HUDEP-2 (cell line): ENCODE results near the gene APOO.
A peak's percentile ranks its signal among the peaks of the same experiment; 100 is the strongest.
"Not testable (repeated sequence)": the region's sequence is repeated elsewhere in the genome, so short reads cannot be mapped to it uniquely, and the experiment has no call there.

Experiments used
- DNase-seq, 76 experiments: peaks; one replicate each; lab custom pipeline; 2025; ENCODE audit not compliant: unreplicated experiment in 76 of 76; lab: John Stamatoyannopoulos, UW

APOO gene

DNA sequence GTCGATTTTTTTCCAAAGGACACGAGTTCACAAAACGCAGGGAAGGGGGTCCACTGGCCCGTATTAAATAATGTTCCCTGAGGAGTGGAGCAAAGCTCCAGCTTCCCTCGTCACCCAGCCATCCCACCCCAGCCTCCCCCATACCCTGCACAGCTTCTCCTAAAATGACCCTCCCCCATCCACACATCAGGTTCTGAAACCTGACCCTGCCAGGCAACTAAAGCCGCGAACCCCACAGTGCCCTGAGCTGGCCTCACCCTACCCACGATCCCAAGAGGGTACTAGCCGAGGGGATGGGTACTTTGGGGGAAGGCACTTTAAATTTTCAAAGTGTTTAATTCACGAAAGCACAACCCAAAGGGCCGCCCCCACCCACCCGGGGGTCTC, 634 bp downstream of the APOO start:
- peak in 1 of 76 experiments; percentile 24 for DNase-seq

DNA sequence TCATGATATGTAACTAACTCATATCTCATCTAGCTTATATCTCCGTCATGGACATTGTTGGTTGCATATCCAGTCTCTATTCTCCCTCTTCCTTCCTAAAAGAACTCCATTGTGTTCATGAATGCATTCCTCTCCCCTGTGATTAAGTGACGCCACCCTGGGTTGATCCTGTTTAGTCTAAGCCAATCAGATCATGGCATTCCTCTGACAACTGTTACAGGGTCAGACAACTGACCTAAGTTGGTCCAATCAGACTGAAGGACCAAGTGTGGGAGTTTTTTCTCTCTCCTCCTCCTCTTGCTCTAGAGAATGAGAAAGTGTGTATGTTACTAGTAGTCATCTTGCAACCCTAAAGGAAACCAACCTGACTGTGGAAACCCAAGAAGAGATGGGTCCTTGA, 3.6 kb downstream of the APOO start:
- DNase-seq, result no peak

DNA sequence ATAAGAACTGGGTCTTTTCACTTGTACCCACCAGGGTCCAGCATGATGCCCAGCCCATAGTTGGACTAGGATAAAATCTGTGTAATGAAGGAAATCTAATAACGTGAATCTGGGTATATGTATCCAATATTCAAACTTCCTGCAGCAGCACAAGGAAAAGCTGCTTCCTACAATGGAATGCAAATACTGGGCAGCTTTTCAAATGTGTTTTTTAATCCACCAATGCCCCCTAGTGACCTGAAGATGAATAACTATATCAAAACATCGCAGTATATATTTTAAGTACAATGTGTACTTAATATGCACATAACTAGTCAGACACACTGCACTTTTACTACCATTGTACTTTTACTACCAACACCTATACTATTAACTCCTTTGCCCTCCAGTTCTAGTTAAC, 5.3 kb downstream of the APOO start:
- peak in 15 of 76 experiments; percentile 1 to 23 (median 8) for DNase-seq

DNA sequence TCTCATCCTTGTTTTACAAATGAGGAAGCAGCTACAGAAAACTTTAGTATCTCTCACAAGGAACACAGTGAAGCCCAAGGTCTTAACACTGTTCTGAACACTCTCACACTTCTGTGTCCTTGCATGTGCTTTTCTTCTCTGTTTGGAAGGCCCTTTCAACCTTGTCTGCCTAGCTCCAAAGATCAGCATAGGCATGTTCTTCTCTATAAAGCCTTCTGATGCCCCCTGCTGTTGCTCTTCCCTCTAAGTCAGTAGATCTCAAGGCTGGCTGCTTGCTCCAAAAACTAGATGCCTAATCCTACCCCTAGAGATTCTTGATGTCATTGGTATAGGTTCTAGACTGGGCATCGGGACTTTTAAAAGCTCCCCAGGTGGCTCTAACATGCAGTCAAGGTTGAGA, 5.9 kb downstream of the APOO start:
- peak in 60 of 76 experiments; percentile 0 to 62 (median 20) for DNase-seq

DNA sequence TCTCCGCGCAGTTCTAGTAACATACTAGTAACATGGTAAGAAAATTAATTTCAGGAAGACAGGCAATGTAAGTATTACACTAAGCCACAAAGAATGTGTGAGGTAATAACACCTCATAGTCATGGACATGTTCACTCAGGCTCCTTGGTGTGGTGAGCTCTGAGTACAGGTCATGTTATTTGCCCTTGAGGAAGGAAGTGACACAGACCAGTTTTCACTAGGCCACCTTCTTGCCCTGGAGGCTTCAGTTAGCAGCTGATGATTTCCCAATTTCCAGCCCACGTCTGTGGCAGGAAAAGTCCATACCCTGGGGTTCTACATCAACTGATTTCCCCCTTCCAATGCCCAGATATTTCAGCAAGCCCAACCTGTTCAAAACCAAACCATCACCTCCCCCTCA, 6.7 kb downstream of the APOO start:
- no peak for DNase-seq

DNA sequence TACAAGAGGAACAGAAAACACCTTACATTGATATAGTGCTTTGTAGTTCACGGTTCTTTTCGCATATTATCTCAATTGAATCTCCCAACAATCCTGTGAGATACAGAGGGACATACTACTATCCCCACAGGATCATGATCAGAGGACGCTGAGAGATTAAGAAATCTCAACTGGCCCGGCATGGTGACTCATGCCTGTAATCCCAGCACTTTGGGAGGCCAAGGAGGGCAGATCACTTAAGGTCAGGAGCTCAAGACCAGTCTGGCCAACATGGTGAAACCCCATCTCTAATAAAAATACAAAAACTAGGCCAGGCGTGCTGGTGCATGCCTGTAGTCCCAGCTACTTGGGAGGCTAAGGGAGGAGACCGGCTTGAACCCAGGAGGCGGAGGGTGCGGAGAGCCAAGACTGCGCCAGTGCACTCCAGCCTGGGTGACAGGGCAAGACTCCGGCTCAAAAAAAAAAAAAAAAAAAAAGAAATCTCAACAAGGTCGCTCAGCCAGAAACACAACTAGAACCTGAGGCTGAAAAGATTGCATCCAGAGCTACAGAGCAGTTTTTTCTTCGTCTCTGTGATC, 7.4 kb downstream of the APOO start:
- DNase-seq, result peak in 2 of 76 experiments; percentile 1 to 4

DNA sequence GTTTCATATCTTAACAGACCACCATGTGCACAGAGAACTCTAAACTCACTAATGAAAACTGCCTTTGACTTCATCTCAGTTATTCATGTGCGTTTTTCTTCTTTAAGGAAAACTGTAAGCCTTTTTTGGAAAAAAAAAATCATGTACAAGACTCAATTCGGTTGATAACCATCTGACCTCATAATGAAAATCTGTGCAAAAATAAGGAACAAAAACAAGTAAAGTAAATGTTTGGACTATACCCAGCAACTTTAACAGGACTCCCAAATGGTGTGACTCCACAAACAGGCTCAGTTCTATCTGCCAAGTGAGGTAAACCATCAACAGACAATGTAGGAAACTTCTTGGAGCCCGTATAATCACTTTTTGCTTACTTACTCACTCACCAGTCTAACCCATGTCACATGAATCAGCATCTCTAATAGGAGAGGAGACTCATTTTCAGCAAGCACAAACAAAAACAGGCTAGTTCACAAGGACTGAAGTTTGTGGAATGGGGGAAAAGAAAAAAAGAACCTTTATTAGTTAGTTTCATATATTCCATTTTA, 9.3 kb downstream of the APOO start:
- no peak for DNase-seq

DNA sequence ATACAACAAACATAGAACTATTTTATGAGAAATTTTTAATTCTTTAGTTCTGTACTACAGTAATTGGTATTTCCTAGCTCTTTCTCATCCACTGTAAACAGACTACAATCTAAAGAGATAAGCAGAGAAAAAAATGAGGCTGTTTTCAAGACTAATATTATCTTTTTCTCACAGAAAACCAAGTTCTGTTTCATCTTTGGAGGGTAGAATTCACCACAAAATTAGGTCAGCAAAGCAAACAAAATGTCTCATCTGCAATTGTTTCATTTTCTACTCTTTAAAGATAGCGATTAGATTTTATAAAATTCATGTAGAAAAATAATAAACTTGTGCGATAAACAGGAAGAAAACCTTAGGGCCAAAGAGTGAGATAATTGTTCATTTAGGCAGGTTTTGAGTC, 10.8 kb downstream of the APOO start:
- peak in 2 of 76 experiments; percentile 3 to 5 for DNase-seq

DNA sequence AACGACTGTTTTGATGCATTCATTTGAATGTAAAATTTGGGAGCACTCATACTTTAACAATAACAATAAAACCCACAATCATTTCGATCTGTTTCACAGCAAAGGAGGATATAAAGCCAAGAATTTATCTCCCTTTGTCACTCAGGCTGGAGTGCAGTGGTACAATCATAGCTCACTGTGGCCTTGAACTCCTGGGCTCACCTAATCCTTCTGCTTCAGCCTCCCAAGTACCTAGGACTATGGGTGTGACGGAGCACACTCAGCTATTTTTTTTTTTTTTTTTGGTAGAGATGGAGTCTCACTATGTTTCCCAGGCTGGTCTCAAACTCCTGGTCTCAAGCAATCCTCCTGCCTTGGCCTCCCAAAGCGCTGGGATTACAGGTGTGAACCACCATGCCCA, 11.2 kb downstream of the APOO start:
- not testable (repeated sequence) for DNase-seq

DNA sequence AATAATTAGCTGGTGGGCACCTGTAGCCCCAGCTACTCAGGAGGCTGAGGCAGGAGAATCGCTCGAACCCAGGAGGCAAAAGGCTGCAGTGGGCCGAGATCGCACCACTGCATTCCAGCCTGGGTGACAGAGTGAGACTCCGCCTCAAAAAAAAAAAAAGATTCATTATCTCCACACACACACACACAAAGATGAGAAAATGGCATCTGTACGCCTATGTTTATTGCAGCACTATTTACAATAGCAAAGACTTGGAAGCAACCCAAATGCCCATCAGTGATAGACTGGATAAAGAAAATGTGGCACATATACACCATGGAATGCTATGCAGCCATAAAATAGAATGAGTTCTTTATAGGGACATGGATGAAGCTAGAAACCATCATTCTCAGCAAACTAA, 12.7 kb downstream of the APOO start:
- DNase-seq, result peak in 8 of 76 experiments; percentile 1 to 26 (median 10)

DNA sequence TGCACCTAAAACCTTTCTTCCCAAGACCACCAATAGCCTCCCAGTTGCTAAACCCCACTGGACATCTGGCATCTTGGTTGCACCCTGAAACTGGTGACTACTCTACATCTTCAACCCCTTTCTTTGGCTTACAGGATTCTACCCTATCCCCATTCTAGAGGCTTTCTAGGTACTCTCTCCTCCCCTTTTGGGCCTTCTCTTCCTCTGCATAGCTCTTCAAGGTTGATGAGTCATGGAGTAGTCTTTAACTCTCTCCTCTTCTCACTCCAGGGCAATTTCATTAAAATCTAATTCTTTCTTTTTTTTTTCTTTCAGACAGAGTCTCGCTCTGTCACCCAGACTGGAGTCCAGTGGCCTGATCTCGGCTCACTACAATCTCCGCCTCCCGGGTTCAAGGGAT, 16.8 kb downstream of the APOO start:
- no peak for DNase-seq

DNA sequence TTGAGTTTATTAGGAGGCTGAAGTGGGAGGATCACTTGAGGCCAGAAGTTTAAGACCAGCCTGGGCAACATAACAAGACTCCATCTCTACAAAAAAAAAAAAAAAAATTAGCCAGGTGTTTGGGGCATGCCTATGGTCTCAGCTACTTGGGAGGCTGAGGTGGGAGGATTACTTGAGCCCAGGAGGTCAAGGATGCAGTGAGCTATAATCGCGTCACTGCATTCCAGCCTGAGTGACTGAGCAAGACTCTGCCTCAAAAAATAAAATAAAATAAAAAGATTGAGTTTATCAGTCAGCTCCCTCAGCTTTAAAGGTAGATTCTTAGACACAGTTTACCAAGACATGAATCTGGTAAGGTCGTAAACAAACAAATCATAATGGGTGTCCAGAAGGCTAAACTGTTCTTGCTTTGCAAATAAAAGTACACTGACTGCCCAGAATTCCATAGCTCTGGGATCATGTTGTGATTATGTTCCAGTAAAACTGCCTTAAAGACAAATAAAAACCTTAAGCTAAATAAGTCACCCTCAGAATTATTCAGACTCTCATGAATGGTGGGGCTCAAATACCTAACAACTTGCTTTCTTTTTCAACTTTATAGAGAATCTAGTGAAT, 18.7 kb downstream of the APOO start:
- no peak for DNase-seq

DNA sequence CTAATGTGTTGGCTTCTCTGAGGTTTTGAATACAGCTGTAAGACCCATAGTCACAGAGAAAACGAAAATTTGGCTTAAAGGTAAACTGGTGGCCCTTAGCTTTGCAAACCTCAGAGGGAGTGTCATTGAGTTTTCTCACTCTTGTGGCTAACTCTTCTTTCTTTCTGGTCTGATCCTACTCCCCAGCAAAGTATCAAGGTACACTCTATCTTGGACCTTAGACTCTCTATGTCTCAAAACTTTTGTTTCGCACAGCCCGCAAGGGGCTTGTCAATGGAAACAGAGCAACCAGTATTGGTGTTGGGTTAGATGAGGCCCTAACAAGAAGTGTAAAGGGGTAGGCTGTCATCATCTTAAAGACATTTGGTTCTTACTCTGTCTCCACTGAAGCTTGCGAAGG, 19.8 kb downstream of the APOO start:
- DNase-seq, result no peak

DNA sequence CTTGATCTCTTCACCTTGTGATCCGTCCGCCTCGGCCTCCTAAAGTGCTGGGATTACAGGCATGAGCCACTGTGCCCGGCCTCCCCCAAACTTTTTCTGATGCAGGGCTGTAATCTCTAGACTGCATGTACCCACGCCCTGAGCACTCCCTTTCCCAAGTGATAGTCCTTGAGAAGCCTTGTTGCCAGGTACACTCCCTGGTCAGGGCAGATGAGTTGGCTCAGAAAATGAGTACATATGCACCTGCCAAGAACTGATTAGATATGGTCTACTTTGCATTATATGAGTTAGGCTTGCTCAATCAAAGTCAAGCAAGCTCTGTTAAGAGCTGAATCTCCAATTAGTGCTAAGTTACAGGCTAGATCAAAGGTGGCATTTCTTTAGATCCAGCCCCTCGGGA, 20.3 kb downstream of the APOO start:
- peak in 74 of 76 experiments; percentile 3 to 87 (median 56) for DNase-seq

DNA sequence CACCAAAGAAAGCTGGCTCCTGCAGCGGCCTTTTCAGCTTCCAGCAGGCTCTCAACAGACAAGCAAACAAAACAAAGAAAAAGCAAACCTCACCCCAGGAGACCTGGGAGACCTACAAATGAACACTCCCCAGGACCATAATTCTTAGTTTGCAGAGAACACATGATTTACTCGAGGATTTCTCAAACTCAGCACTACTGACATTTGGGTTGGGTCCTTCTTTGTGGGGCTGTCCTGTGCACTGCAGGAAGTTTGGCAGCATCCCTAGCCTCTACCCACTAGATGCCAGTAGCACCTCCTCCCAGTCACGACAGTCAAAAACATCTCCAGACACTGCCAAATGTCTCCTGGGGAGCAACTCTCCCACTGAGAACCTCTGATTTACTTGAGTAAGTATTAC, 21.9 kb downstream of the APOO start:
- no peak for DNase-seq

DNA sequence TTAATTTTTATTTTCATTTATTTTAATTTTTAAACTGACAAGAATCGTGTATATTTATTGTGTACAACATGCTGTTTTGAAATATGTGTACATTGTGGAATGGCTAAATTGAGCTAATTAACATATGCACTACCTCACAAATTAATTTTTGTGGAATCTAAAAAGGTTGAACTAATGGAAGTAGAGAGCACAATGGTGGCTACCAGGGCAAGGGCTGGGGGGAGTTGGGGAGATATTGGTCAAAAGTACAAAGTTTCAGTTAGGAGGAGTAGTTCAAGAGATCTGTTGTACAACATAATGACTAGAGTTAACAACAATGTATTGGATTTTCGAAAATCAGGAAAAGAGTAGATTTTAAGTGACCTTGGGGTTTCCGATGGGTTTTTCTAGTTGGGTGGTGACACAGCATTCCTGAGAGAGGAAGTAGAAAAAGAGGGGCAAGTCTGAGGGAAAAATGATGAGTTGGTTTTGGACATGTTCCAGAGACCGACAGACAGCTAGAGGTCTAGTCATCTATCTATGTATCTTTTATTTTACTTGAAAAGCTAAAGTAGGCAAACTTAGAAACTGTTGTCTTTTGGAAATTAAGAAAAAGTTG, 23.2 kb downstream of the APOO start:
- DNase-seq, result peak in 24 of 76 experiments; percentile 0 to 37 (median 17)

DNA sequence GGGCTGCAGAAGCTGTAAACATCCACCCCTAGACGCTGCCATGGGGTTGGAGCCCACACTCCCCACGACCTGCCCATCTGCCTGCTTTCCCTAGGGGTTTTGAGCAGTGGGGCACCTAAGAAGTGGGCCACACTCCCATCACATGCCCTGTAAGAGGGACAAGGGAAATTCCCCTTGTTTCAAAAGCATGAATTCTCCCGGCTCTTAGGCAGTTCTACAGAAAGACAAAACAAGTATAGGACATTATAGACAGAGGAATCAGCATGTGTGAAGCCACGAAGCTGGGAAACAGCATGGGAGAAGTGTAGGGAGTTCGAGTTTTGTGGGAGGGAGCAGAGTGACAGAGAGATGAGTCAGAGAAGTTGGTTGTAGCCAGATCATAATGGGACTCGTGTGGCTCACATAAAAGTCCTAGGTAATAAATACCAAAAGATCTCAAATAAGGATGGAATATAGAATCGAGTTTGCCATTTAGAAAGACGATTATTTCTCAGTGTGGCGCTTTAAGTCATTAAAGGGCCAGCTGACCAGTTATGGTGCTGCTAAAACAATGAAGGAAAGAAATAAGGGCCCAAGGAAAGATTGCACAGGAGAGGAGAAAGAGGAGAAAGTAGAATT, 23.9 kb downstream of the APOO start:
- peak in 6 of 76 experiments; percentile 1 to 34 (median 6) for DNase-seq

DNA sequence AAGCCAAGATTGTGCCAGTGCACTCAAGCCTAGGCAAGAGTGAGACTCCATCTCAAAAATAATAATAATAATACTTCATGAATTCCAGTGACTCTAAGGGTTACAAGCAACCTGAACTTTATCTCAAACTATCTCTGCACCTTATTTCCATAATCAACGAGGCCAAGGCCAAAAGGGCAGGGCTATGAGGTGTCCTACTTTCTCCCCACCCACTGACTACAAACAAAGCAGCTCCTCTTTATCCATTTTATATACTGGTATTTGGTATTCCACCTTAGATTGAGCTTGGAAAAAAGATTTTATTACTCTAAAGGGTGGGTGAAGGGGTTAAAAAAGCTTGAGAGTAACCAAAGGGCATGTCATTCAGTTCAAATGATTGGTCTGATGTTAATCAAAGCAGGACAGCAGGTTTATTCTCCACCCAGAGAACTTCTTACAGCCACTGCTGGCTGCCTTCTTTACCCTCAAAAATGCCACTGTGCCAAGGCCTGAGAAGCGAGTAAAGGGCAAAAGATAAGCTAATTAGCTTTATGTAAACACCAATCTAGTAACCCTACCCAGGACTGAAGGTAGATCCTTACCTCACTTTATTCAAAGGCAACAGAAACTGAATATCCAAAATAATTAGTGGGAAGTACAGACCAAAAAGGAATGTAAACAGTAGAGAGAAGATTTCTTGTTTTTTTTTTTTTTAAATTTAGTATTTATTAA, 28.2 kb downstream of the APOO start:
- DNase-seq, result no peak

DNA sequence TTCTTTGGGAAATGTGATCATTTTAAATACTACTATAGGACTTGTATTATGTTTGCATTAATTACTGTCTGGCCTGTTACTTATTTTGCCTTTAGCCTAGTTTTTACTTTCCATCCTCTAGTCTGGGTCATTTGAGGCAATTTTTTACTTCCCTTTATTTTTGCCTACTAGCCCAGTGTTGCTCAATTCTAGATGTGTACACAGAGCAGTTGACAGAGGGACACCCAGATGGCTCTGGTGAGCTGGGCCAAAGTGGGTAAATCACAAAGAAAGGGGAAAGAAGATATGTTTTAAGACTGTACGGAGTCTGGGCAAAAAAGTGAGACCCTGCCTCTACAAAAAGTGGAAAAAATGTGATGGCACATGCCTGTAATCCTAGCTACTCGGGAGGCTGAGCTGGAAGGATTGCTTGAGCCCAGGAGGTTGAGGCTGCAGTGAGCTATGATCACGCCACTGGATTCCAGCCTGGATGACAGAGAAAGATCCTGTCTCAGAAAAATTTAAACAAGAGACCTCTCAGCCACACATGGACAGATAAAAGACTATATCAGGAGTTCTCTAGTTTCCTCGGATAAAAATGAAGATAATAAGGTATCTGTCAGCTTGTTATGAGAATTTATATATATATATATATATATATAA, 35.7 kb downstream of the APOO start:
- DNase-seq, result no peak

DNA sequence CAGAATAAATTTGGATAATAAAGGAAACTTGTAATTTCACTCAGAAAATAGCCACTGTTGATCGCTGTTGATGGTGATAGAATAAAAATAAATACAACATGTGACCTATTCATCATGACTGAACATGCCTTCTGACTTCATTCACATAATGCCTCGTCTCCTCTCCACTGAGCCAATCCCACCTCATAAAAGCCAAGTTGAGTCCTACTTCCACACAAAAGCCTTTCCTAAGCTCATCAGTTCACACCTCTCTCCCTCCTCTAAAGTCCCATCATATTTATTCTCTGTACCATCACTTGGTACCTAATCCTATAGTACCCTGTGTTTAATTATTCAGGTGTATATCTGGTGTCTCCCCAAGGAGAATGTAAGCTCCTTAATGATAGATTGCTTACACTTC, 37.7 kb downstream of the APOO start:
- no peak for DNase-seq
